Spleen (tissue), 11 donors: ENCODE results near the gene DCUN1D4. TPM values are rescaled to one million over a fixed set of nuclear protein-coding genes. Genes with fewer than 3 reads are reported as not detected.
"Not testable (repeated sequence)": the region's sequence is repeated elsewhere in the genome, so short reads cannot be mapped to it uniquely, and the experiment has no call there.

ENCODE experiments used
- DNase-seq: peaks from one replicate; pipeline ENCODE4 v3.0.0-alpha.2; 2020
- H3K27ac ChIP-seq, 8 donors: fragments of 200-600 bp; sonication (generic) in 7 of 8; 1 replicate in 4 of 8; 2 replicates in 4 of 8; pipeline versions ENCODE4 v1.5.0 to v1.8.0; 2016 to 2021; ENCODE audit warnings: inconsistent platforms in 4 of 8, mild to moderate bottlenecking in 4 of 8, moderate library complexity in 1 of 8
- H3K27me3 ChIP-seq, 7 donors: fragments of 200-600 bp; sonication (generic) in 6 of 7; replicated peaks in 1 of 7; 1 replicate in 4 of 7; 2 replicates in 3 of 7; pipeline versions ENCODE4 v1.5.0 to v1.8.0; 2016 to 2021; ENCODE audit warnings: inconsistent platforms in 3 of 7, mild to moderate bottlenecking in 1 of 7
- H3K36me3 ChIP-seq, 6 donors: fragments of 200-600 bp; sonication (generic) in 5 of 6; 1 replicate in 4 of 6; 2 replicates in 2 of 6; pipeline versions ENCODE4 v1.5.0 to v1.8.0; 2016 to 2021; ENCODE audit warnings: inconsistent platforms in 2 of 6
- H3K4me1 ChIP-seq, 6 donors: fragments of 200-600 bp; sonication (generic) in 5 of 6; 1 replicate in 3 of 6; 2 replicates in 3 of 6; pipeline versions ENCODE4 v1.5.0 to v1.8.0; 2016 to 2021; ENCODE audit warnings: inconsistent platforms in 3 of 6
- H3K4me3 ChIP-seq, 8 donors: fragments of 200-600 bp; sonication (generic) in 7 of 8; 1 replicate in 4 of 8; 2 replicates in 4 of 8; pipeline versions ENCODE4 v1.5.0 to v1.8.0; 2016 to 2021; ENCODE audit warnings: inconsistent platforms in 4 of 8, mild to moderate bottlenecking in 4 of 8, moderate library complexity in 2 of 8
- H3K9me3 ChIP-seq, 8 donors: fragments of 200-600 bp; sonication (generic) in 7 of 8; 1 replicate in 4 of 8; 2 replicates in 4 of 8; pipeline versions ENCODE4 v1.5.0 to v1.8.0; 2016 to 2021; ENCODE audit warnings: inconsistent platforms in 4 of 8
- CTCF ChIP-seq, 11 experiments: fragments of 200-600 bp in 7 of 11; fragments of 450-650 bp in 4 of 11; sonication (generic) in 4 of 11; IDR thresholded peaks in 8 of 11; conservative IDR thresholded peaks in 3 of 11; 1 replicate in 7 of 11; 2 replicates in 4 of 11; pipeline versions ENCODE4 v1.4.0 to v1.8.0; 2016 to 2021; ENCODE audit warnings: antibody characterized with exemption in 11 of 11, inconsistent platforms in 4 of 11, mild to moderate bottlenecking in 1 of 11
- POLR2A ChIP-seq, 3 donors: fragments of 450-650 bp; IDR thresholded peaks; one replicate each; pipeline ENCODE4 v1.5.1; 2017; ENCODE audit warnings: antibody characterized with exemption in 3 of 3, mild to moderate bottlenecking in 1 of 3
- POLR2AphosphoS5 ChIP-seq, 3 donors: sonication (generic); formaldehyde crosslinking; IDR thresholded peaks; one replicate each; pipeline ENCODE4 v1.5.1; 2017; ENCODE audit warnings: antibody characterized with exemption in 3 of 3
- WGBS, 5 donors: extraction: QIAGEN DNeasy Blood & Tissue Kit in 3 of 5; methylation state at CpG; one replicate each; pipeline versions ENCODE4 v1.1.5 to v1.1.7; 2013 to 2018; 5-methylcytosine and 5-hydroxymethylcytosine counted together
- intact Hi-C: fragments of 100-400 bp; cut with DNase I; formaldehyde crosslinking; loops from one replicate; pipeline ENCODE4 v1.15.0; 2023; ENCODE audit warnings: low total_unique reads
- polyA plus RNA-seq, 3 donors: library from polyadenylated mRNA; stranded (reverse); fragments of 200-250 nt; gene quantifications; one replicate each; pipeline ENCODE4 v1.2.1, GENCODE V29; 2013
- total RNA-seq, 7 donors: library from RNA; depleted of rRNA in 3 of 7; stranded (reverse); fragments of >200 nt in 3 of 7; fragmentation: NEBNext Ultra II Directional in 4 of 7; extraction: Animal tissue kit (Norgen Biotek cat#: 25700) in 4 of 7; gene quantifications; one replicate each; pipeline versions ENCODE4 v1.1.0 to v1.2.1, GENCODE V29; 2016 to 2021
- donor health status: healthy with polysubstance abuse.
- donor health status: DM: no; HTN: no; CAD: no; lungs with moderate emphysema.
- donor health status: DM: no; HTN: no; CAD: no.
- donor health status: Bipolar disorder and iron deficiency.
- donor health status: healthy.
- donor health status: DM: no; HTN: no; CAD: no.
- donor health status: DM: yes; HTN: yes; CAD: no.

The DCUN1D4 gene
- total and polyA plus RNA-seq, 10 donors: 10.8 to 59.8 (median 43.7) TPM

GRCh38 chr4:51890760-51891159 is 47.8 kb downstream of the DCUN1D4 start:
- Histone ChIP-seq H3K27me3 (no peaks in the 10 kb centered on the region), H3K36me3 (peaks cover 0 to 83% (median 47%) of the 10 kb centered on the region in 6 donors), H3K4me1 (peaks cover 0 to 5% (median 2%) of the 10 kb centered on the region in 6 donors), H3K9me3 (no peaks in the 10 kb centered on the region), H3K27ac (no peak overlapping the region), H3K4me3 (no peak overlapping the region)
- TF ChIP-seq POLR2AphosphoS5 (IDR thresholded peaks at IDR 0.05): no peak
- TF ChIP-seq CTCF (IDR thresholded peaks at IDR 0.05 in 8 of 11, conservative IDR thresholded peaks at IDR 0.05 in 3 of 11): no peak
- no peak for TF ChIP-seq POLR2A (IDR thresholded peaks at IDR 0.05)
- intact Hi-C loops: no loop called here
- no peak for DNase-seq
- WGBS, 5 donors: 93 to 100% (median 95%) methylated on average over 1 of the region's 1 CpG

- H3K9me3 ChIP-seq, H3K27ac ChIP-seq, H3K4me3 ChIP-seq, DNase-seq, intact Hi-C loops, H3K27me3 ChIP-seq: not testable (repeated sequence)
- Histone ChIP-seq H3K4me1 (peaks cover 0 to 13% (median 6%) of the 10 kb centered on the region in 6 donors), H3K36me3 (peaks cover 0 to 70% (median 36%) of the 10 kb centered on the region in 6 donors)
- WGBS, 5 donors: 94 to 96% (median 95%) methylated on average over 16 of the region's 16 CpGs
Measured at GRCh38 chr4:51893402-51893801, 50.4 kb downstream of the DCUN1D4 start.

GRCh38 chr4:51894059-51894645 is 51.2 kb downstream of the DCUN1D4 start:
- intact Hi-C loops: no loop called here
- Histone ChIP-seq H3K4me1 (peaks cover 0 to 13% (median 6%) of the 10 kb centered on the region in 6 donors), H3K27me3 (no peaks in the 10 kb centered on the region), H3K27ac (no peak overlapping the region), H3K36me3 (peaks cover 0 to 63% (median 35%) of the 10 kb centered on the region in 6 donors), H3K9me3 (no peaks in the 10 kb centered on the region), H3K4me3 (no peak overlapping the region)
- no peak for DNase-seq
- WGBS, 5 donors: 71 to 94% (median 91%) methylated on average over 1 of the region's 1 CpG
- TF ChIP-seq POLR2A (IDR thresholded peaks at IDR 0.05): no peak
- TF ChIP-seq CTCF (IDR thresholded peaks at IDR 0.05 in 8 of 11, conservative IDR thresholded peaks at IDR 0.05 in 3 of 11): no peak
- TF ChIP-seq POLR2AphosphoS5 (IDR thresholded peaks at IDR 0.05): no peak

GRCh38 chr4:51895158-51895557 is 52.2 kb downstream of the DCUN1D4 start:
- peaks cover 0 to 63% (median 35%) of the 10 kb centered on the region in 6 donors for H3K36me3 ChIP-seq
- WGBS, 5 donors: 69 to 85% (median 78%) methylated on average over 3 of the region's 3 CpGs
- no peaks in the 10 kb centered on the region for H3K27me3 ChIP-seq
- DNase-seq: no peak
- H3K4me3 ChIP-seq: no peak overlapping the region
- no peaks in the 10 kb centered on the region for H3K9me3 ChIP-seq
- H3K4me1 ChIP-seq: peaks cover 0 to 13% (median 6%) of the 10 kb centered on the region in 6 donors
- intact Hi-C loops: loop anchor here (5.0 kb wide), 1 partner anchor 127 kb away; the partner anchor contains the start of gene LRRC66
- TF ChIP-seq CTCF (IDR thresholded peaks at IDR 0.05 in 8 of 11, conservative IDR thresholded peaks at IDR 0.05 in 3 of 11): no peak
- TF ChIP-seq POLR2A (IDR thresholded peaks at IDR 0.05): no peak
- TF ChIP-seq POLR2AphosphoS5 (IDR thresholded peaks at IDR 0.05): no peak
- no peak overlapping the region for H3K27ac ChIP-seq
